H9 (cell line): ENCODE results near the gene KMT2C. TPM values are rescaled to one million over a fixed set of nuclear protein-coding genes. Genes with fewer than 3 reads are reported as not detected.

Experiments used
- DNase-seq: peaks from one replicate; pipeline ENCODE4 v3.0.0-alpha.2; 2017
- H2AFZ ChIP-seq: one replicate; pipeline ENCODE4 v1.6.1; 2013; ENCODE audit warnings: mild to moderate bottlenecking, low read length, control low read depth, moderate library complexity
- H2AK5ac ChIP-seq: 2 replicates; pipeline ENCODE4 v1.6.1; 2013; ENCODE audit warnings: low read length, control low read depth, mixed read lengths; ENCODE audit not compliant: insufficient read length
- H2BK120ac ChIP-seq: one replicate; pipeline ENCODE4 v1.6.1; 2013; ENCODE audit warnings: low read depth, mild to moderate bottlenecking, low read length, control low read depth, inconsistent platforms; ENCODE audit not compliant: poor library complexity, severe bottlenecking
- H2BK12ac ChIP-seq: 2 replicates; pipeline ENCODE4 v1.6.1; 2013; ENCODE audit warnings: low read length, control low read depth, mixed read lengths, low read depth; ENCODE audit not compliant: insufficient read length
- H2BK15ac ChIP-seq: 2 replicates; pipeline ENCODE4 v1.6.1; 2013; ENCODE audit warnings: low read depth, low read length, control low read depth
- H2BK20ac ChIP-seq: one replicate; pipeline ENCODE4 v1.6.1; 2013; ENCODE audit warnings: low read depth, mild to moderate bottlenecking, low read length, control low read depth, inconsistent platforms; ENCODE audit not compliant: poor library complexity, severe bottlenecking
- H2BK5ac ChIP-seq: 2 replicates; pipeline ENCODE4 v1.6.1; 2013; ENCODE audit warnings: low read length, control low read depth, mixed read lengths; ENCODE audit not compliant: insufficient read length
- H3K14ac ChIP-seq: 2 replicates; pipeline ENCODE4 v1.6.1; 2013; ENCODE audit warnings: low read length, control low read depth; ENCODE audit not compliant: insufficient read depth
- H3K18ac ChIP-seq: 2 replicates; pipeline ENCODE4 v1.6.1; 2013; ENCODE audit warnings: low read depth, mild to moderate bottlenecking, mixed read lengths, low read length, control low read depth; ENCODE audit not compliant: insufficient read length
- H3K23ac ChIP-seq: 2 replicates; pipeline ENCODE4 v1.6.1; 2013; ENCODE audit warnings: low read length, control low read depth, mixed read lengths, low read depth; ENCODE audit not compliant: insufficient read length
- H3K23me2 ChIP-seq: 2 replicates; pipeline ENCODE4 v1.6.1; 2013; ENCODE audit warnings: low read depth, mild to moderate bottlenecking, mixed read lengths, low read length, control low read depth; ENCODE audit not compliant: insufficient read length, poor library complexity, severe bottlenecking
- H3K27ac ChIP-seq: 2 replicates; pipeline ENCODE4 v1.5.1; 2013; ENCODE audit warnings: low read length, control low read depth, mixed read lengths, low read depth; ENCODE audit not compliant: insufficient read length
- H3K27me3 ChIP-seq: 2 replicates; pipeline ENCODE4 v1.6.1; 2013; ENCODE audit warnings: low read length, control low read depth, inconsistent platforms; ENCODE audit not compliant: insufficient read depth
- H3K4ac ChIP-seq: 2 replicates; pipeline ENCODE4 v1.6.1; 2013; ENCODE audit warnings: low read depth, mild to moderate bottlenecking, control low read depth, inconsistent platforms, low read length, moderate library complexity
- H3K4me1 ChIP-seq: 2 replicates; pipeline ENCODE4 v1.6.1; 2013; ENCODE audit warnings: low read length, control low read depth, inconsistent platforms; ENCODE audit not compliant: insufficient read depth
- H3K4me2 ChIP-seq: 2 replicates; pipeline ENCODE4 v1.6.1; 2013; ENCODE audit warnings: low read length, control low read depth, mixed read lengths; ENCODE audit not compliant: insufficient read length, insufficient read depth
- H3K56ac ChIP-seq: 2 replicates; pipeline ENCODE4 v1.6.1; 2013; ENCODE audit warnings: low read depth, mild to moderate bottlenecking, mixed read lengths, low read length, control low read depth; ENCODE audit not compliant: insufficient read length
- H3K79me1 ChIP-seq: 2 replicates; pipeline ENCODE4 v1.6.1; 2013; ENCODE audit warnings: low read depth, mild to moderate bottlenecking, moderate library complexity, low read length, control low read depth, inconsistent platforms; ENCODE audit not compliant: insufficient read depth, poor library complexity, severe bottlenecking
- H3K79me2 ChIP-seq: 2 replicates; pipeline ENCODE4 v1.6.1; 2013; ENCODE audit warnings: low read length, control low read depth, inconsistent platforms; ENCODE audit not compliant: insufficient read depth
- H3K9ac ChIP-seq: 2 replicates; pipeline ENCODE4 v1.6.1; 2013; ENCODE audit warnings: low read length, control low read depth, mixed read lengths; ENCODE audit not compliant: insufficient read length; ENCODE audit errors: extremely low read depth
- H3K9me3 ChIP-seq: one replicate; pipeline ENCODE4 v1.6.1; 2013; ENCODE audit warnings: low read depth, low read length, inconsistent platforms; ENCODE audit not compliant: control insufficient read depth
- H3T11ph ChIP-seq: one replicate; pipeline ENCODE4 v1.6.1; 2013; ENCODE audit warnings: mild to moderate bottlenecking, low read length, control low read depth, inconsistent platforms
- H4K20me1 ChIP-seq: one replicate; pipeline ENCODE4 v1.6.1; 2013; ENCODE audit not compliant: control insufficient read depth, insufficient read length, insufficient read depth
- H4K5ac ChIP-seq: 2 replicates; pipeline ENCODE4 v1.6.1; 2013; ENCODE audit warnings: low read depth, mild to moderate bottlenecking, mixed read lengths, low read length, control low read depth; ENCODE audit not compliant: insufficient read length
- H4K8ac ChIP-seq: replicated peaks from 2 replicates; pipeline ENCODE4 v1.6.1; 2013; ENCODE audit warnings: low read length, control low read depth, mixed read lengths, low read depth; ENCODE audit not compliant: insufficient read length
- H4K91ac ChIP-seq: 2 replicates; pipeline ENCODE4 v1.6.1; 2013; ENCODE audit warnings: low read depth, mild to moderate bottlenecking, moderate library complexity, mixed read lengths, low read length, control low read depth; ENCODE audit not compliant: insufficient read length
- H3K27ac Mint-ChIP-seq, 3 experiments: 2 replicates in 2 of 3; 3 replicates in 1 of 3; pipeline ENCODE4 v1.8.0; 2020 to 2021; ENCODE audit warnings: mixed read lengths in 3 of 3, mild to moderate bottlenecking in 1 of 3, moderate library complexity in 1 of 3
- H3K27me3 Mint-ChIP-seq: 2 replicates; pipeline ENCODE4 v1.8.0; 2021; ENCODE audit warnings: low read depth, mild to moderate bottlenecking, moderate library complexity, mixed read lengths
- H3K36me3 Mint-ChIP-seq, 3 experiments: 2 replicates in 2 of 3; 3 replicates in 1 of 3; pipeline ENCODE4 v1.8.0; 2020 to 2021; ENCODE audit warnings: low read depth in 3 of 3, mixed read lengths in 3 of 3; ENCODE audit not compliant: insufficient read depth in 1 of 3
- H3K4me1 Mint-ChIP-seq, 2 experiments: 2 replicates each; pipeline ENCODE4 v1.8.0; 2020; ENCODE audit warnings: mixed read lengths in 2 of 2
- H3K4me3 Mint-ChIP-seq, 2 experiments: 2 replicates in 1 of 2; 3 replicates in 1 of 2; pipeline ENCODE4 v1.8.0; 2020 to 2021; ENCODE audit warnings: mild to moderate bottlenecking in 2 of 2, mixed read lengths in 2 of 2, moderate library complexity in 1 of 2
- H3K9me3 Mint-ChIP-seq, 2 experiments: 2 replicates in 1 of 2; 3 replicates in 1 of 2; pipeline ENCODE4 v1.8.0; 2020; ENCODE audit warnings: mild to moderate bottlenecking in 2 of 2, mixed read lengths in 2 of 2, moderate library complexity in 1 of 2
- WGBS: extraction: QIAGEN DNeasy Blood & Tissue Kit; methylation state at CpG from one replicate; pipeline ENCODE4 v1.1.7; 2013; ENCODE audit warnings: missing lambda C conversion rate, low lambda C conversion rate, mixed read lengths; ENCODE audit not compliant: insufficient read length; ENCODE audit errors: extremely low coverage; 5-methylcytosine and 5-hydroxymethylcytosine counted together
- total RNA-seq: library from RNA; stranded (reverse); gene quantifications from 2 replicates; pipeline ENCODE4 v1.2.1, GENCODE V29; 2021
- TF ChIP-seq, protein P1 (sequence below): fragments of 200-600 bp; sonication (generic); conservative IDR thresholded peaks from 3 replicates; pipeline ENCODE4 v1.8.0; 2021; ENCODE audit warnings: antibody characterized with exemption, mild to moderate bottlenecking

KMT2C gene
- total RNA-seq, 1 experiment from 2014 or later, result 32.2 TPM

DNA sequence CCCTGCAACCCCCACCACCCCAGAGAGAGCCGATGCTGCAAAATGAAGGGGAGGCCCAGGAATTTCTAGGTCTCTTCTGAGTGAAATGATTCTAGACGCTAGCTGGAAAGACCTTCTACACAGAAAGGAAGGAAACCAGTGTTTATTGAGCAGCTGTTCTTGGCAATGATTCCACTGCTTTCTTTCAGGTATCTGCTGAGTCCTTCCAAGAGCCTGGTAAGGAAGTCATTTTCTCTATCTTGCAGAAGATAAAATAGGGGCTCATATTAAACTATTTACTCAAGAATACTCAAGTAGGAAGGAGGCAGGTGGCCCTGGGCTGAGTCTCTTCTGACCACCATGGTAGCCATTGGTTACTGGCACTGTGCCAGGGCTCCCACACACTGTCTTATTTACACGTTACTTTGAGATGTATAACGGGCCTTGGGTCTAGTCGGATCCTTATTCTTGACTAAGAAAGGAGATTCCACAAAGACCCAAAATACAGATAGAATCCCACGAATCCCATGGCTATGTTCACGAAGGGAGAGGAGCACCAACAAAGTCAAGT lies 298.3 kb downstream of the KMT2C start:
- Histone ChIP-seq H3K27ac (no peak overlapping the region), H4K20me1 (no peaks in the 10 kb centered on the region), H2AK5ac (no peak overlapping the region), H2BK12ac (no peak overlapping the region), H2BK20ac (no peak overlapping the region), H2BK5ac (no peak overlapping the region), H2AFZ (no peak overlapping the region), H3K79me1 (no peaks in the 10 kb centered on the region), H2BK120ac (no peak overlapping the region), H3K4ac (no peak overlapping the region), H3K23me2 (no peaks in the 10 kb centered on the region), H3K4me2 (no peak overlapping the region), H3K9ac (no peak overlapping the region), H3T11ph (no peak overlapping the region), H3K23ac (no peak overlapping the region), H4K5ac (no peak overlapping the region), H3K14ac (no peak overlapping the region), H3K4me1 (no peaks in the 10 kb centered on the region), H2BK15ac (no peak overlapping the region), H3K56ac (no peak overlapping the region), H3K9me3 (no peaks in the 10 kb centered on the region), H3K79me2 (no peaks in the 10 kb centered on the region), H4K91ac (no peak overlapping the region), H3K27me3 (no peaks in the 10 kb centered on the region), H4K8ac (no peak overlapping the region), H3K18ac (no peak overlapping the region)
- peaks cover 1% of the 10 kb centered on the region; the same call in 1 of the 2 replicates for H3K27me3 Mint-ChIP-seq
- no peak for DNase-seq
- TF ChIP-seq, protein P1, sequence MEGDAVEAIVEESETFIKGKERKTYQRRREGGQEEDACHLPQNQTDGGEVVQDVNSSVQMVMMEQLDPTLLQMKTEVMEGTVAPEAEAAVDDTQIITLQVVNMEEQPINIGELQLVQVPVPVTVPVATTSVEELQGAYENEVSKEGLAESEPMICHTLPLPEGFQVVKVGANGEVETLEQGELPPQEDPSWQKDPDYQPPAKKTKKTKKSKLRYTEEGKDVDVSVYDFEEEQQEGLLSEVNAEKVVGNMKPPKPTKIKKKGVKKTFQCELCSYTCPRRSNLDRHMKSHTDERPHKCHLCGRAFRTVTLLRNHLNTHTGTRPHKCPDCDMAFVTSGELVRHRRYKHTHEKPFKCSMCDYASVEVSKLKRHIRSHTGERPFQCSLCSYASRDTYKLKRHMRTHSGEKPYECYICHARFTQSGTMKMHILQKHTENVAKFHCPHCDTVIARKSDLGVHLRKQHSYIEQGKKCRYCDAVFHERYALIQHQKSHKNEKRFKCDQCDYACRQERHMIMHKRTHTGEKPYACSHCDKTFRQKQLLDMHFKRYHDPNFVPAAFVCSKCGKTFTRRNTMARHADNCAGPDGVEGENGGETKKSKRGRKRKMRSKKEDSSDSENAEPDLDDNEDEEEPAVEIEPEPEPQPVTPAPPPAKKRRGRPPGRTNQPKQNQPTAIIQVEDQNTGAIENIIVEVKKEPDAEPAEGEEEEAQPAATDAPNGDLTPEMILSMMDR, result no peak
- peaks cover 6 to 12% of the 10 kb centered on the region in 2 experiments; a peak in 3 of 4 replicates for H3K4me1 Mint-ChIP-seq
- no peaks in the 10 kb centered on the region for H3K9me3 Mint-ChIP-seq
- peaks cover 23 to 49% (median 38%) of the 10 kb centered on the region in 3 experiments; a peak in 6 of 7 replicates for H3K36me3 Mint-ChIP-seq
- peak overlapping the region in 1 of 3 experiments; percentile 75; a peak in 1 of 7 replicates for H3K27ac Mint-ChIP-seq
- no peak overlapping the region for H3K4me3 Mint-ChIP-seq
- no CpG with 5 or more reads among the region's 7 CpGs for WGBS
